ENCODE results near the gene SLF1. TPM values are rescaled to one million over a fixed set of nuclear protein-coding genes. Genes with fewer than 3 reads are reported as not detected.
A peak's percentile ranks its signal among the peaks of the same experiment; 100 is the strongest.

Gene SLF1
- total and polyA plus RNA-seq, 9 of the 15 experiments (the other 6 are each of a cell fraction or from before 2014, with no cell fraction given), result 9.8 to 31.1 (median 16.3) TPM

GRCh38 chr5:94740286-94740685 lies 121.8 kb downstream of the SLF1 start (continued):
- peak; percentile 69 for TF ChIP-seq MAFF (IDR thresholded peaks at IDR 0.05; ENCODE audit: low read length)

- POLR2A ChIA-PET, result interaction anchor here (1.2 kb wide), 1 partner anchor 9 kb away, joined by 4 read pairs; no protein-coding TSS in a partner anchor
- in situ Hi-C loops (cut with MboI), result loop anchor here (25.0 kb wide), 1 partner anchor 1156 kb away; the partner anchor contains the start of genes NR2F1 and NR2F1-AS1
- peaks cover 0 to 3% of the 10 kb centered on the region in 2 experiments; a peak in 1 of 5 replicates for H3K4me1 ChIP-seq (replicated peaks in 1 of 2; ENCODE audit: control insufficient read depth in 2 of 2, insufficient read depth in 2 of 2, low read length in 2 of 2)
- no peak overlapping the region for H2AFZ ChIP-seq (ENCODE audit: low read depth, low read length)
- H3K4me2 ChIP-seq (ENCODE audit: insufficient read depth, low read length), result no peak overlapping the region
- DNase-seq (ENCODE audit: extremely low read depth in 1 of 4, low spot score in 3 of 4), result no peak
- intact Hi-C loops (cut with micrococcal nuclease), result no loop called here
- no TSS peak for BruUV-seq (replicated peaks)
- FAIRE-seq, result no peak
- WGBS (ENCODE audit: insufficient coverage, low coverage, missing lambda C conversion rate), result 0% methylated on average over 4 of the region's 4 CpGs
- CTCF ChIA-PET (ENCODE audit: low intra/inter-chr PET ratio), result no interaction called here
- no peaks in the 10 kb centered on the region for H3K36me3 ChIP-seq (ENCODE audit: control insufficient read depth, insufficient read depth, low read length)
- ATAC-seq, result no peak
- no peaks in the 10 kb centered on the region for H3K9me3 ChIP-seq (replicated peaks; ENCODE audit: control insufficient read depth, insufficient read depth, low read depth, low read length)
- no peak overlapping the region for H3K27ac ChIP-seq (ENCODE audit: extremely low read depth, low read depth, low read length)
- H4K20me1 ChIP-seq (replicated peaks; ENCODE audit: control insufficient read depth, insufficient read depth, low read length), result no peaks in the 10 kb centered on the region
- H3K9me1 ChIP-seq (ENCODE audit: control insufficient read depth, insufficient read depth, low read length), result no peaks in the 10 kb centered on the region
- H3K4me3 ChIP-seq, result no peak overlapping the region
- H3K9ac ChIP-seq (ENCODE audit: insufficient read depth in 1 of 2, low read depth in 2 of 2, low read length in 2 of 2), result no peak overlapping the region
- H3K27me3 ChIP-seq (ENCODE audit: control insufficient read depth in 2 of 2, insufficient read depth in 2 of 2, low read length in 2 of 2), result no peaks in the 10 kb centered on the region
- H3K79me2 ChIP-seq (ENCODE audit: control insufficient read depth, insufficient read depth, low read length), result no peaks in the 10 kb centered on the region
- TF ChIP-seq ARHGAP35 (IDR thresholded peaks at IDR 0.05; ENCODE audit: partially characterized antibody) (no peak), ZNF639 (CRISPR knock-in tag; conservative IDR thresholded peaks at IDR 0.05 in 1 of 2, IDR thresholded peaks at IDR 0.05 in 1 of 2) (no peak), HNRNPLL (IDR thresholded peaks at IDR 0.05; ENCODE audit: low read depth, low read length, poor library complexity, severe bottlenecking) (no peak), PYGO2 (tag; IDR thresholded peaks at IDR 0.05) (no peak), DEAF1 (CRISPR knock-in tag; IDR thresholded peaks at IDR 0.05) (no peak), YBX1 (IDR thresholded peaks at IDR 0.05) (no peak), HNRNPK (IDR thresholded peaks at IDR 0.05; ENCODE audit: low read depth, low read length, poor library complexity, severe bottlenecking) (no peak), DNMT1 (IDR thresholded peaks at IDR 0.05) (no peak), ELF4 (CRISPR knock-in tag; IDR thresholded peaks at IDR 0.05) (no peak), FOXJ2 (tag; IDR thresholded peaks at IDR 0.05) (no peak), CBFB (CRISPR knock-in tag; IDR thresholded peaks at IDR 0.05) (no peak), MNT (conservative IDR thresholded peaks at IDR 0.05) (no peak), ZBTB1 (CRISPR knock-in tag; IDR thresholded peaks at IDR 0.05; ENCODE audit: borderline replicate concordance, low read depth) (no peak), OTX1 (CRISPR knock-in tag; IDR thresholded peaks at IDR 0.05) (no peak), RFX7 (CRISPR knock-in tag; IDR thresholded peaks at IDR 0.05) (no peak), ZNF165 (CRISPR knock-in tag; IDR thresholded peaks at IDR 0.05; ENCODE audit: borderline replicate concordance) (no peak), ZNF143 (CRISPR knock-in tag; IDR thresholded peaks at IDR 0.05) (no peak), SOX6 (IDR thresholded peaks at IDR 0.05) (no peak)
These were observed 124.4 kb downstream of the SLF1 start for GRCh38 chr5:94742852-94743251.

Data from K562 (cell line).